Mesodermal cell (in vitro differentiated cells): ENCODE results near the gene OSTN.
"Not testable (repeated sequence)": the region's sequence is repeated elsewhere in the genome, so short reads cannot be mapped to it uniquely, and the experiment has no call there.

ENCODE experiments used
- H3K27ac ChIP-seq: 2 replicates; pipeline ENCODE4 v1.7.0; 2013; ENCODE audit warnings: mild to moderate bottlenecking, low read depth, low read length, moderate library complexity; ENCODE audit not compliant: severe bottlenecking
- H3K36me3 ChIP-seq: 2 replicates; pipeline ENCODE4 v1.7.1; 2013; ENCODE audit warnings: mild to moderate bottlenecking, low read length, moderate library complexity; ENCODE audit not compliant: control insufficient read depth, insufficient read depth
- H3K4me1 ChIP-seq: one replicate; pipeline ENCODE4 v1.7.1; 2013; ENCODE audit warnings: mild to moderate bottlenecking, low read length; ENCODE audit not compliant: insufficient read depth, control insufficient read depth, poor library complexity, severe bottlenecking
- H3K4me3 ChIP-seq: 2 replicates; pipeline ENCODE4 v1.7.0; 2013; ENCODE audit warnings: low read length, control low read depth, mild to moderate bottlenecking; ENCODE audit not compliant: insufficient read depth, poor library complexity, severe bottlenecking; ENCODE audit errors: extremely low read depth
- H3K9me3 ChIP-seq: 2 replicates; pipeline ENCODE4 v1.7.1; 2013; ENCODE audit warnings: mild to moderate bottlenecking, low read length, moderate library complexity; ENCODE audit not compliant: control insufficient read depth
- WGBS, 2 experiments: methylation state at CpG; one replicate each; pipeline ENCODE4 v1.1.5; 2013; ENCODE audit warnings: missing lambda C conversion rate in 2 of 2; ENCODE audit not compliant: insufficient coverage in 2 of 2; 5-methylcytosine and 5-hydroxymethylcytosine counted together

Gene OSTN

GRCh38 chr3:191227541-191227940 is 28.5 kb downstream of the OSTN start:
- no peaks in the 10 kb centered on the region for H3K36me3 ChIP-seq
- no peak overlapping the region for H3K27ac ChIP-seq
- H3K4me1 ChIP-seq, result no peaks in the 10 kb centered on the region
- no peak overlapping the region for H3K4me3 ChIP-seq
- no peaks in the 10 kb centered on the region for H3K9me3 ChIP-seq
- WGBS, 2 experiments, result 83 to 85% methylated on average over 3 to 4 of the region's 5 CpGs

DNA sequence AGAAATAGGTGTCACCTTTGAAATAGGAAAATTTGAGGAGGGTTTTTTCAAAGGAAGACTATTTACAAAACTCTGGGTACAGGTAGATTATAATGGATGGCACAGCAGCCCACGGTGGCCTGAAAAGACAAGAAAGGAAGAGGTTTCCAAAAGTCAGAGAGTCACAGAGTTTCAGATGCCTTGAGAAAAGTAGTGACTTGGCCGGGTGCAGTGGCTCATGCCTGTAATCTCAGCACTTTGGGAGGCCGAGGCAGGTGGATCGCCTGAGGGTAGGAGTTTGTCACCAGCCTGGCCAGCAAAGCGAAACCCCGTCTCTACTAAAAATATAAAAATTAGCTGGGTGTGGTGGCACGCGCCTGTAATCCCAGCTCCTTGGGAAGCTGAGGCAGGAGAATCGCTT is 35.2 kb downstream of the OSTN start:
- 93 to 96% methylated on average over 3 to 6 of the region's 9 CpGs for WGBS, 2 experiments
- no peak overlapping the region for H3K4me3 ChIP-seq
- H3K36me3 ChIP-seq, result no peaks in the 10 kb centered on the region
- H3K9me3 ChIP-seq, result no peaks in the 10 kb centered on the region
- no peak overlapping the region for H3K27ac ChIP-seq
- H3K4me1 ChIP-seq, result peaks cover 36% of the 10 kb centered on the region

DNA sequence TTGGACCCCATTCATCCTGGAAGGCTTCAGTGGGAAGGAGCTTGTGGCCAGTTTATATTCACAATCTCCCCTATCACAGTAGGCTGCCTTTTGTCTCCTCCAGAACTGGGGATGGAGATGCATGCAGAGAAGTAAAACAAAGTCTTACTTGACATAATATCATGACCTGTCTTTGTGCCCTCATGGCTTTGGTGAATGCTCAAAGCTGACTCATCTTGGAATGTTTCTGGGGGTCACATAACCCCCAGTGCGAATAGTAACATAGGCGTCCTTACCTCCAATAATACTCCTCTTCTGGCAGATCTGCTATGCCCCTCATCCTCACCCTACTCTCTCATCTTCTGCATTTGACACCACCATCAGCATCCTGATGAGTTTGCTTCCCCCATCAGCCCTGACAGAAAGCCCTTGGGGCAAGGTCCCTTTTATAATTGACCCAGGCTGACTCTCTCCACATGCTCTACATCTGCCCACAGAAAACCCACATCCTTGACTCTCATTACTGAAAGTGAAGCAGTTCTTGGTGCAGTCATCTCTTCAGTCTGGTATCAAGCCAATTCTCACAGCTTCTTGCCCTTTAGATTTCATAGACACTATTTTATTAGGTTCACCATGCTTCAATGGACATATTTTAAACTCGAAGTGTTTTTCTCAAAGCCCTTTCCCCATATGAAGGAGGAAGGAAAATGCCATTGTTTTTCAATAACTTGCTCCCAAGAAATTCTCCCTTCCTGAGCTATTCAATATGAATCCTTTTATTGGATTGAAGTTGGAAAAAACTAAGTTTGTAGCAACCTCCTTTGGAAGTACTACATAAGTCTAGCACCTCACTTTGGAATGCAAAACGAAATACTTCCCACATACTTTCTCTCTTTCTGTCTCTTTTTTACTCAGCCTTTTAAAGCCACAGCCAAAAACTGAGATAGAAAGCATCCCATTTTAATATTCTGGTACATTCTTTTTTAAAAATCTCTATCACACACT is 36.6 kb downstream of the OSTN start:
- Histone ChIP-seq H3K27ac (no peak overlapping the region), H3K4me1 (peaks cover 41% of the 10 kb centered on the region), H3K36me3 (no peaks in the 10 kb centered on the region), H3K4me3 (no peak overlapping the region), H3K9me3 (no peaks in the 10 kb centered on the region)
- WGBS, 2 experiments, result 88 to 91% methylated on average over 3 of the region's 4 CpGs

DNA sequence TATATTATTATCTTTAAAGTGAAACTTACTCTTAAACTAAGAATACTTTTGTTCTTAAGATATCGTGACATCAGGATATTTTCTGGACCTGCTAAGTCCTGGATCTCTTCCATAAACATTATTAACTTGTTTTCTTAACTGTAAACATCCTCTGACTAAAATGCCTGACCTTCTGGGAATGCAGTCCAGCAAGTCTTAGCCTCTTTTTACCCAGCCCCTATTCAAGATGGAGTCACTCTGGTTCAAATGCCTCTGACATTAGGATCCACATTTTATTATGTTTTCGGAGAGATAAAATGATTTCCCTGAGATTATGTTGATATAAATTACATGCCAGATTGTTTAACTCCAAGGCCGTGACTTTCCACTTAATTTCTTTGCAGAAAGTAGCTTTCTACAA is 37.6 kb downstream of the OSTN start:
- Histone ChIP-seq H3K36me3 (no peaks in the 10 kb centered on the region), H3K4me1 (peaks cover 41% of the 10 kb centered on the region), H3K27ac (no peak overlapping the region), H3K4me3 (no peak overlapping the region), H3K9me3 (no peaks in the 10 kb centered on the region)
- 100% methylated on average over 1 of the region's 3 CpGs for WGBS, 2 experiments

DNA sequence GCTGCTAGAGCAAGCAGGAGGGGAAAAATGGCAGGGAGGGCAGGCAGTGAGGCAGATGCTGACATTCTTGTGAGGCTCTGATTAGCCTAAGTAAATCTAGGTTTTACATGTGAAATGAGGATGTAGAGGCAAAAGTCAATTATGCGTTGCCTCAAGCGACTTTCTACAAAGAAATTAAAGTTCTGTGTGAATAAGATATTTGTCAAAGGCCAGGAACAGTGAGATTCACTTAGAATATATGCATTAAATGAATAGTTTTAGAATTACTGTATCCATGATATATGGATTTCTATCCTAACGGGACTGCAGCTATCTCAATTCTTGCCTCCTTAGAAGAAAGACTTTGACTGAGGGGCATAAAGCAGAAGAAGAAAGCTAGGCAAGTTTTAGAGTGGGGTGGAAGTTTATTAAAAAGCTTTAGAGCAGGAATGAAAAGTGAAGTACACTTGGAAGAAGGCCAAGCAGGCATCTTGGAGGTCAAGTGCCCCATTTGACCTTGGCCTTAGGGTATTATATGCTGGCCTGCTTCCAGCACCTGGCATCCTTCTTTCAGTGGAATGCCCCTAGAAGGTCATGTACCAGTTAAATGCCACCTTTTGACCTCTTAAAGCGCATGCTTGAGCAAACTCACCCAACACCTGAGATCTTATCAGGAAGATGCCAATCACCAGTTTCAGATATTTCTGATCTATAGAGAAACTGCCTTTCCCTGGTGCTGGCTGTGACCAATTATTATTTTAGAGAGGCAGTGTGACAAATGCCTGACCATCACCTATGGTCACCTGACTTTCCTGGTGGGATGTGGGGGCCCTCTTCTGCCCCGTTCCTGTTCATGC is 38.2 kb downstream of the OSTN start:
- H3K36me3 ChIP-seq, result no peaks in the 10 kb centered on the region
- H3K4me1 ChIP-seq, result peaks cover 41% of the 10 kb centered on the region
- WGBS, 2 experiments, result 86 to 100% methylated on average over 3 to 4 of the region's 5 CpGs
- H3K27ac ChIP-seq, result no peak overlapping the region
- H3K9me3 ChIP-seq, result no peaks in the 10 kb centered on the region
- H3K4me3 ChIP-seq, result no peak overlapping the region

- Histone ChIP-seq H3K4me1 (peaks cover 41% of the 10 kb centered on the region), H3K4me3 (no peak overlapping the region), H3K36me3 (no peaks in the 10 kb centered on the region), H3K9me3 (no peaks in the 10 kb centered on the region), H3K27ac (peak overlapping the region; percentile 55)
- 43 to 44% methylated on average over 3 to 4 of the region's 4 CpGs for WGBS, 2 experiments
Measured at GRCh38 chr3:191238321-191238817, 39.3 kb downstream of the OSTN start.

- peaks cover 41% of the 10 kb centered on the region for H3K4me1 ChIP-seq
- WGBS, 2 experiments, result 80% methylated on average over 1 of the region's 1 CpG; no CpG with 5 or more reads in 1 of the 2 experiments
- no peaks in the 10 kb centered on the region for H3K9me3 ChIP-seq
- no peak overlapping the region for H3K4me3 ChIP-seq
- no peaks in the 10 kb centered on the region for H3K36me3 ChIP-seq
- H3K27ac ChIP-seq, result no peak overlapping the region
Measured at GRCh38 chr3:191239407-191240031, 40.5 kb downstream of the OSTN start.

DNA sequence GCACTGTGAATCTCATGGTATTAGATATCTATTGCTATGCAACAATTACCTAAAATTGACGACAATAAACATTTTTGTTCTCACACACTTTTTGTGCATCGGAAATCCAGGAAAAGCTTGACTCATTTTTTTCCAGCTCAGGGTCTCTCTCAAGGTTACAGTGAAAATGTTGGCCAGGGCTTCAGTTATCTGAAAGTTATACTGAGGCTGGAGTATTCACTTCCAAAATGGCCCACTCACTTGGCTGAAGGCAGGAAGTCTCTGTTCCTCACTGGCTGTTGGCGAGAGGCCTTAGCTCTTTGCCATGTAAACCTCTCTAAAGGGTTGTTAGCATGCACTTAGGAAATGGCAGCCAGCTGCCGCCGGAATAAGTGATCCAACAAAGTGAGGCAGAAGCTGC is 41.4 kb downstream of the OSTN start:
- Histone ChIP-seq H3K27ac (no peak overlapping the region), H3K4me3 (no peak overlapping the region)

DNA sequence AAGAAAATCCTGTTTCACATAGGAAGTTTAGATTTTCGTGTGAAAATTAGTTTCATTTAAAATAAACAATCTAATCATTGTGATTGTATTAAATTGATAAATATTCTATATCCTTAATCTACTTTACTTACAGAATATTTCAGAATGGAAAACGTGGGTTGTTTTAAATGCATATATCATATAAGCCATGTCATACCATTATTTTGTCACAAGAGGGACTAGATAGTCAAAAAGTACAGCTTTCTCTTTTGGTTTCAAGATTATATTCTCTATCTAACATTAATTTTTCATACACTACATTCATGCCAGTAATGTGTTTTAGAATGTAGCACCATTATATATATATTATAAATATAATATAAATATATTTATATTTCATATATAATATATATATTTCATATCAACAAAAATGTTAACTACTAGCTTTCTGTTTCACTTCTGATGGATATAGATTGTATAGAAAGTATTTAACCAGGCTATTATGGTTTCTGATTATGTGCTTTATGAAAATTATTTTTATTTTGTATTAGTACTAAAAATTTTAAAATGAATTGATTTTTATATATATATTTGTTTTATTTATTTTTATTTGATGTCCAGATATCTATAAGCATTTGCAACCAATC is 45.3 kb downstream of the OSTN start:
- Histone ChIP-seq H3K9me3 (no peaks in the 10 kb centered on the region), H3K27ac (no peak overlapping the region), H3K4me3 (no peak overlapping the region), H3K4me1 (peaks cover 3% of the 10 kb centered on the region), H3K36me3 (no peaks in the 10 kb centered on the region)
- no CpG with 5 or more reads among the region's 2 CpGs for WGBS, 2 experiments

More for the DNA sequence above, 41.4 kb downstream of the OSTN start:
- 86 to 90% methylated on average over 2 to 5 of the region's 5 CpGs for WGBS, 2 experiments
- Histone ChIP-seq H3K9me3 (no peaks in the 10 kb centered on the region), H3K36me3 (no peaks in the 10 kb centered on the region), H3K4me1 (peaks cover 37% of the 10 kb centered on the region)

- H3K36me3 ChIP-seq, H3K4me1 ChIP-seq, H3K9me3 ChIP-seq, H3K27ac ChIP-seq, H3K4me3 ChIP-seq: not testable (repeated sequence)
- WGBS, 2 experiments, result 100% methylated on average over 1 to 3 of the region's 5 CpGs
Measured at GRCh38 chr3:191246034-191246433, 47.0 kb downstream of the OSTN start.
